Mucosa of rectum (tissue), 2 donors: ENCODE measurements around the gene HAND1.

Experiments used
- H3K27ac ChIP-seq, 2 donors: one replicate each; pipeline ENCODE4 v1.7.0; 2013; ENCODE audit warnings: inconsistent platforms in 2 of 2, low read depth in 2 of 2, low read length in 2 of 2
- H3K27me3 ChIP-seq, 2 donors: one replicate each; pipeline ENCODE4 v1.7.0; 2013; ENCODE audit warnings: low read length in 2 of 2; ENCODE audit not compliant: control insufficient read depth in 2 of 2, insufficient read depth in 2 of 2
- H3K36me3 ChIP-seq, 2 donors: one replicate each; pipeline ENCODE4 v1.7.0; 2013; ENCODE audit warnings: low read length in 2 of 2; ENCODE audit not compliant: control insufficient read depth in 2 of 2, insufficient read depth in 2 of 2
- H3K4me1 ChIP-seq, 2 donors: one replicate each; pipeline ENCODE4 v1.7.0; 2013; ENCODE audit warnings: low read length in 2 of 2, mild to moderate bottlenecking in 1 of 2; ENCODE audit not compliant: control insufficient read depth in 2 of 2, insufficient read depth in 2 of 2
- H3K4me3 ChIP-seq, 2 donors: one replicate each; pipeline ENCODE4 v1.7.0; 2013; ENCODE audit warnings: low read length in 2 of 2
- H3K9ac ChIP-seq, 2 donors: one replicate each; pipeline ENCODE4 v1.7.0; 2013; ENCODE audit warnings: low read length in 2 of 2, low read depth in 1 of 2, mild to moderate bottlenecking in 1 of 2
- H3K9me3 ChIP-seq, 2 donors: one replicate each; pipeline ENCODE4 v1.7.0; 2013; ENCODE audit warnings: low read length in 2 of 2; ENCODE audit not compliant: control insufficient read depth in 2 of 2
- donor health status: healthy.
- donor health status: Normal muscosa, but diverticular disease.

Gene HAND1

GRCh38 chr5:154472871-154473580 lies 5.0 kb downstream of the HAND1 start:
- Histone ChIP-seq H3K27ac (no peak overlapping the region), H3K9ac (no peak overlapping the region), H3K36me3 (no peaks in the 10 kb centered on the region), H3K9me3 (no peaks in the 10 kb centered on the region), H3K4me3 (no peak overlapping the region), H3K27me3 (peaks cover 65 to 82% of the 10 kb centered on the region in 2 donors), H3K4me1 (peaks cover 14 to 17% of the 10 kb centered on the region in 2 donors)

DNA sequence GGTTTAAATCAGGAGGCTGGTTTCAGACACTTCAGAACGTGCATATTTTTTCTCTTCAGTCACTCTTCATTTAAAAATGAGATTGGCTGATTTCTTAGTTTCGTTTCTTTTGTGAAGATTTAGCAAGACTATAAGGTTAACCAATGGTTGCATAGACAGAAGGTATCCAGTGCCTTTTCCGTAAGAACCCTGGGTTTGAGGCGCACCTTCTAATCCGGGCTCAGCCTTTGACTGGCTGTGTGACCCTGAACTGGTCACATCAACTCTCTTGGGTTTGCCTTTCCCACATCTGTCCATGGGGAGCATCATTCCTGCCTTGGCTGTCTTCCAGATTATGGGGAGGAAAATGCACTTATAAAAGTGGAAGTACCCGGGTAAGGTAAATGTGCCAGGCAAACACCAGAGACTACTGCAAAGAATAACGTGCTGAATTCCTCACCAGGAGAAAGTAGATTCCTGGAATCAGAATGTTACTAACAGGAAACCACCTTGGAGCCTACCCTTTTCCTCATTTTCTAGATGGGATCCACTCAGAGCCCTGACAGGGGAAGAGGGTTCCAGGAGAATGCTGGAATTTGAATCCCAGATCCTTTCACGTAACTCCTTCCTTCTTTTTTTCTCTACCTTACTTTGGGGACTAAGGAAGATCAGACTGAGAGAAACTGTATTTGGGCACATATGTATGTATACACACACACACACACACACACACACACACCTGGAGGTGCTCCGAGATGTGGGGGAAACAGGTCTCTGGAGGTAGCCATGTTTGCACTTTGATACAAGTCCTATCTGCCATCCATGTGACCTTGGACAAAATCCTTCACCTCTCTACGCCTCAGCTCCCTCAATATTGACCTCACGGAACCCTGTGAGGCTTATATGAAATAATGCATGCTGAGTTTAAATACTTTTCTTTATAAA lies 6.8 kb downstream of the HAND1 start:
- Histone ChIP-seq H3K27me3 (peaks cover 47 to 64% of the 10 kb centered on the region in 2 donors), H3K9me3 (no peaks in the 10 kb centered on the region), H3K9ac (no peak overlapping the region), H3K27ac (no peak overlapping the region), H3K36me3 (no peaks in the 10 kb centered on the region), H3K4me3 (no peak overlapping the region), H3K4me1 (peaks cover 4 to 5% of the 10 kb centered on the region in 2 donors)

DNA sequence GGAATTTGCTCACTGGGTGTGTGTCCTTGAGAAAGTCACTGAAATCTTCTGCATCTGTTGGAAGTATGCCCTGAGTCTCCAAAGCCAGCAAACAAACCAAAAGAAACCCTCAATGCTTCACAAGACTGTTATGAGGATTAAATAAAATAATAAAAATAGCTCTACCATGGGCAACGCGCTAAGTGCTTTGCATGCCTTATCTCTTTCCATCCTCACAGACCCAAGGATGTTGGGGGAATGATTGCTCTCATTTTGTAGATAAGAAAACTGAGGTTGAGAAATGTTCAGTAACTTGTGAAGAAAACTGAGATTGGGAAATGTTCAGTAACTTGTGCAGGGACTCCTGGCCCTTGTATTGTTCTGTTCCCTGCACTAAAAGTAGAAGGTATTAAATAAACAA lies 7.9 kb downstream of the HAND1 start:
- Histone ChIP-seq H3K9ac (no peak overlapping the region), H3K27ac (no peak overlapping the region), H3K4me3 (no peak overlapping the region), H3K27me3 (peaks cover 37 to 53% of the 10 kb centered on the region in 2 donors), H3K9me3 (no peaks in the 10 kb centered on the region), H3K36me3 (no peaks in the 10 kb centered on the region), H3K4me1 (no peaks in the 10 kb centered on the region)

DNA sequence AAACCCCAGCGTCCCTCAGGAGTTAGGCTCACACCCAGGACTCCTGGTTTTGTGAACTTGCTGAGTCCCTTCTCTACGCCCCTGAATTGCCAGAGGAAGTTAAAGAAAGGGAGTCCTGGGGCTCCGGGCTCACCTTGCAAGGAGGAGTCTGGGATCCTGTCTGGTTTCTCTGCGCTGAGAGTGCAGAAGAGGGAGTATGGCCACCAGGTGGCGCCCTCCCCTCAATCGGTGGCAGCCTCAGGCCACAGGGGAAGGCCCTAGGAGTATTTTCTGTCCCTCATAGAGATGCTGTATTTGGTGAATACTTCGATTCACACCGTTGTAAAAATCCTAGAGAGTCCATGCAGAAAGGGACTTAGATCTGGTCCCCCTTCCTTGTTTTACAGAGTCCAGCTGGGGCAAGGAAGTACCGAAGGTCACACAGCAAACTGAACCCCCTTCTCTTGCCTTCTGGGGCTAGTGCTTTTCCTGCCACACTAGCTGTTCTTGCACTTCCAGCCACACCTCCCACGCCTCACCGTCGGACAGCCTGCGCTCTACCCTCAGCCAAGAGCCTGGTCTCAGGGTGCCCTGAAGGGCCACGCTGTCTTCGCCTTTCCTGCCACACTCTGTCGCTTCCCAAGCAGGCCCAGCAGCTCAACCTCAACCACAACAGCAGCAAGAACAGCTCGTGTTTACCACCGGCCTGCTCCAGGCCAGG lies 10.2 kb downstream of the HAND1 start:
- peaks cover 17 to 30% of the 10 kb centered on the region in 2 donors for H3K27me3 ChIP-seq
- H3K4me1 ChIP-seq: no peaks in the 10 kb centered on the region
- no peak overlapping the region for H3K27ac ChIP-seq
- H3K36me3 ChIP-seq: no peaks in the 10 kb centered on the region
- no peak overlapping the region for H3K4me3 ChIP-seq
- H3K9me3 ChIP-seq: no peaks in the 10 kb centered on the region
- H3K9ac ChIP-seq: no peak overlapping the region

- Histone ChIP-seq H3K36me3 (peaks cover 0 to 2% of the 10 kb centered on the region in 2 donors), H3K4me1 (no peaks in the 10 kb centered on the region), H3K9me3 (no peaks in the 10 kb centered on the region), H3K4me3 (no peak overlapping the region), H3K27me3 (peaks cover 12 to 20% of the 10 kb centered on the region in 2 donors), H3K27ac (no peak overlapping the region), H3K9ac (no peak overlapping the region)
Observed at GRCh38 chr5:154466671-154467070, 11.4 kb downstream of the HAND1 start.

DNA sequence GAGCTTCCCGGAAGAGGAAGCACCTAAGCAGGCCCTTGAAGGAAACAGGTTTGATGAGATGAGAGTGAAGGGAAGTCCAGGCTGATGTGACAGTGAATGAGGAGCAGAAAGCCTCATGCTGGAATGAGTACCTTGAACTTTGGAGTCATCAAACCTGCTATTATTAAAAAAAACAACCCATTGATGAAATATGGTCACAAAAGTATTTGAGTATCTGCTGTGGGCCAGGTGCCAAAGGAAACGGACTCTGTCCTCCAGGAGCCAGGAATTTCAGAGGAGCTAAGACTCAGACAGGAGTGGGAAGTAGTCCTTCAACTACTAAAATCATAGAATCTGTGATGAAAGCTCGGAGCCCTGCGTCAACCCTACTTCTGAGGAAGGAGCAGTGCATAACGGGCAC lies 11.9 kb downstream of the HAND1 start:
- Histone ChIP-seq H3K4me3 (no peak overlapping the region), H3K27me3 (peaks cover 7 to 15% of the 10 kb centered on the region in 2 donors), H3K27ac (no peak overlapping the region), H3K4me1 (no peaks in the 10 kb centered on the region), H3K36me3 (peaks cover 0 to 2% of the 10 kb centered on the region in 2 donors), H3K9me3 (no peaks in the 10 kb centered on the region), H3K9ac (no peak overlapping the region)

GRCh38 chr5:154465169-154465568 lies 12.9 kb downstream of the HAND1 start:
- no peak overlapping the region for H3K27ac ChIP-seq
- peaks cover 0 to 2% of the 10 kb centered on the region in 2 donors for H3K36me3 ChIP-seq
- no peaks in the 10 kb centered on the region for H3K4me1 ChIP-seq
- H3K9ac ChIP-seq: no peak overlapping the region
- no peaks in the 10 kb centered on the region for H3K9me3 ChIP-seq
- no peak overlapping the region for H3K4me3 ChIP-seq
- peaks cover 0 to 7% of the 10 kb centered on the region in 2 donors for H3K27me3 ChIP-seq

- H3K27me3 ChIP-seq: peaks cover 0 to 3% of the 10 kb centered on the region in 2 donors
Observed at GRCh38 chr5:154464438-154464837, 13.6 kb downstream of the HAND1 start.

GRCh38 chr5:154461531-154461930 lies 16.5 kb downstream of the HAND1 start:
- Histone ChIP-seq H3K27ac (no peak overlapping the region), H3K4me3 (no peak overlapping the region), H3K27me3 (no peaks in the 10 kb centered on the region), H3K9ac (no peak overlapping the region), H3K9me3 (no peaks in the 10 kb centered on the region), H3K4me1 (no peaks in the 10 kb centered on the region), H3K36me3 (peaks cover 17 to 21% of the 10 kb centered on the region in 2 donors)

More at GRCh38 chr5:154464438-154464837, 13.6 kb downstream of the HAND1 start:
- no peak overlapping the region for H3K4me3 ChIP-seq
- no peak overlapping the region for H3K27ac ChIP-seq
- peaks cover 2% of the 10 kb centered on the region in 2 donors for H3K36me3 ChIP-seq
- H3K9ac ChIP-seq: no peak overlapping the region
- no peaks in the 10 kb centered on the region for H3K4me1 ChIP-seq
- H3K9me3 ChIP-seq: no peaks in the 10 kb centered on the region
